ENCODE measurements around the gene COL28A1.

The COL28A1 gene

GRCh38 chr7:7351156-7351555 is 184.5 kb downstream of the COL28A1 start:
- in situ Hi-C loops (cut with MboI; ENCODE audit: low sequenced_read_pairs), result no loop called here

- in situ Hi-C loops (cut with MboI; ENCODE audit: low sequenced_read_pairs), result no loop called here
Measured at GRCh38 chr7:7349156-7349555, 186.5 kb downstream of the COL28A1 start.

GRCh38 chr7:7347045-7347444 is 188.6 kb downstream of the COL28A1 start:
- in situ Hi-C loops (cut with MboI; ENCODE audit: low sequenced_read_pairs), result no loop called here

DNA sequence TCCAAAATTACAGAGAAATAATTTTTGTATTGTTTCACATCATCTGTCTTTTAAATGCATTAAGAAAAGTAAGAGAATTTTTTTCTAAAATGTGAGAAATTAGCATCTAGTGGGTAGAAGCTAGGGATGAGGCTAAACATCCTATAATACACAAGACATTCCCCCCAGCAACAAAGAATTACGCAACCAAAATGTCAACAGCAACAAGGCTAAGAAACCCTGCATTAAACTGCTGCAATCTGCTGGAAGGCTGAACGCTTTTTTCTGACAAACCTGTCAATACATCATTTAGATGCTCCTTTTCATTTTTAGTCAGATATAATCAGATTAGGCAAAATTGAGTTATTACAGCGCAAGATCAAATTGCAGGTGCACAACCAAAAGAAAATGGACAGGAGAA is 191.1 kb downstream of the COL28A1 start:
- in situ Hi-C loops (cut with MboI; ENCODE audit: low sequenced_read_pairs), result no loop called here

DNA sequence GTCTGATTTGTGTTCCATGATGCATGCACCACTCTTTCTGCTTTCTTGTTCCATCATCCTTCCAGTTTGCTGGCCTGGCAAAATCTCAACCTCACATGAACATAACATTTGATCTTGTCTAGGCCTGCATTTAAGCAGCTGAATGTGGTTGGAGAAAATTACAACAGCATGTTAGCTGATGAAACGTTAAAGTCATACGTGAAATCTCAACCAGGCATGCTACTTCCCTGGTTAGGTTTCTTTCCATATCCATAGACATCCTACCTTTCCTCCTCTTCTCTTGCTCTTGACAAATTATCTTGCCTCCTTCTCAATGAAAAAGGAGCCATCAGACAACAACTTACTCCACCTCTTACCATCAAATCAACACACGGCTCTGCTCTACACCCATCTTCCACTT is 199.8 kb downstream of the COL28A1 start:
- in situ Hi-C loops (cut with MboI; ENCODE audit: low sequenced_read_pairs), result no loop called here

DNA sequence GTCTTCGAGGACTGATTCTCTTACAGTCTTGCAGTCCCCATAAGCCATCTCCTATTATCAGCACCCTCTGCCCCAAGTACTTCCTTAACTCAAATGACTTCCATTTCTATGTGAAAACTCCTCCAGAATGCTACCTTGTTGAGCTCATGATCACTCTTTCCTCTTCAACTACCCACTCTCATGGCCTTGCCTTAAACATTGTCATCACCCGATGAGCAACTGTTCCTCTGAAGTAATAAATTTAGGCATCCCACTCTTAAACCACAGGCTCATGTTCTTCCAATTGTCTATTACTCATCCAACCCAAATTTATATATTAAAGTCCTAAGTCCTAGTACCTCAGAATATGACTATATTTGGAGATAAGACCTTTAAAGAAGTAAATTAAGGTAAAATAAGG is 200.5 kb downstream of the COL28A1 start:
- in situ Hi-C loops (cut with MboI; ENCODE audit: low sequenced_read_pairs), result no loop called here

DNA sequence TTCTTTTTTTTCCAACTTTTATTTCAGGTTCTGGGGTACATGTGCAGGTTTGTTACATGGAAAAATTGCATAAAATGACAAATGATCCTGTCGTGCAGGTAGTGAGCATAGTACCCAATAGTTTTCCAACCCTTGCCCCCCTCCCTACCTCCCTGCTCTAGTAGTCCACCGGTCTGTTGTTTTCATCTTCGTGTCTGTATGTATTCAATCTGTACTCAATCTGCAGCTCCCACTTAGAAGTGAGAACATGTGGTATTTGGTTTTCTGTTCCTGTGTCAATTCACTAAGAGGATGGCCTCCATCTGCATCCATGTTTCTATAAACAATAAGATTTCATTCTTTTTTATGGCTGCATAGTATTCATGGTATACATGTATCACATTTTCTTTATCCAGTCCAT is 202.1 kb downstream of the COL28A1 start:
- in situ Hi-C loops (cut with MboI; ENCODE audit: low sequenced_read_pairs), result no loop called here

GRCh38 chr7:7331523-7331922 is 204.2 kb downstream of the COL28A1 start:
- in situ Hi-C loops (cut with MboI; ENCODE audit: low sequenced_read_pairs), result no loop called here

DNA sequence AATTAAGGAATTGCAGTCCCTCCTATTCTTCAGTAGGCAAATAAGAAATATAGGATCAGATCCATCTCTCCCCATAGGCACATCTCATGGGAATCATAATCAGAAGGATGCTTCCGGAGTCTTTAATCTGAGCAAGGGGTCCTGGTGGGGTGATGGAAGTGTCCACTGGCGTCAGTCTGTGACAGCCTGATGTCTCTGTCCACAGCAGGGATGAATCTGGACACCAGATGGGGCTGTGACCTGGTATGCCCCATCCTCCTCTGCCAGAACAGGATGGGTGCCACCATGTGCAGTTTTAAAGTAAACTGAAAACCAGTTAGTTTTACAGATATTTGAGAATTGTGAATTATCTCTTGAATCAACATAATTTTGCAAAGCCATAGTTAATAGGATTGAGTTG is 204.7 kb downstream of the COL28A1 start:
- in situ Hi-C loops (cut with MboI; ENCODE audit: low sequenced_read_pairs), result no loop called here

DNA sequence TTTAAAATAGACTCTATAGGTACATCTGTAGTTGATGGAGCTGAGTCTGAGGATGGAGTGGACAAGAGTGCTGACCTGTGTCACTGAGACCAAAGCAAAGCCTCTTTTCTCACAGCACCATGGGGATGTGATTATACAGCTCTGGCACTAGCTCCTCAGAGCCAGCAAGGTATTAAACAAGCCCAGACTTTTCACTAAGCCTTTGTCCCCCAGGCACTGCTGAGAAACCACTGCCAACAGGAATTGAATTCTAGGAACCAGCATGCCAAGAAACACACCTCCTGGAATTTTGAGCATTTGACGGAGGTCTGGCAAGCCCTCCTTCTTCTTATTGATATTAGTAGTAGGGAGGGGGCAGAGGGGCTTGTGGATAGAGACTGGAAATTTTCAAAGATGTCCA is 206.3 kb downstream of the COL28A1 start:
- in situ Hi-C loops (cut with MboI; ENCODE audit: low sequenced_read_pairs), result no loop called here

DNA sequence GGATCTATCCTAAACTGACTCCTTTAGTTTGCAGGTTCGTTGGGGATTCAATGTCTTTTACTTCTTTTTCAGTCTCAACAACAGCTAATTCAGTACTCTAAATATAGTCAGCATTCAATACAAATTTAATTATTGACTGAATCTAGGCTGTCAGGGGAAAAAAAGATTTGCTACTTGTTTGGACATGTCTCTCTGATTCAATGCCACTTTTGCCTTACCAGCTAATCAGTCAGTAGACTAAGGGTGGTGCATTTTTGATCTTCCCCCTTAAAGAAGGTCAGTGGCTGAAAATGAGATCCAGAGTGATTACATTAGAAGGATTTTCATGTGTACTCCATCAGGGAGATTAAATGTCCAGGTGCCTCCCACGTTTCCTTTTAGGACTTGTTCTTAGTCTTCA is 208.2 kb downstream of the COL28A1 start:
- in situ Hi-C loops (cut with MboI; ENCODE audit: low sequenced_read_pairs), result no loop called here

DNA sequence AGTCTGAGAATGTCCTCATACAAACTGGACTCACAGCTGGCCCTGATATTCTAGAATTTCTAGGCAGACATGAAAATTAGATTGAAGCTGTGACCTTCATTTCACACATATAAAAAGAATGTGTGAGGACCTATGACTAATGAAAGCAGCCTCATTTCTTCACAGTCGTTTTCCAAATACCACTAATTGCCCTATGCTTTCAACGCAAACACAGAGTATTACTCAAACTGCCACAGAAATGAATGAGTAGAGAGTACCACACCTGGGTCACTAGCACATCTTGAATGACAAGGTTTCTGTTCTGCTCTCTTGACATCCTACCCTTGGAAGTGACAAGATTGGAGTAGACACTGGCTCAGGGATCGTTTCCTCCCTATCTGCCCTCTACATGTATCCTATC is 211.0 kb downstream of the COL28A1 start:
- in situ Hi-C loops (cut with MboI; ENCODE audit: low sequenced_read_pairs), result no loop called here

GRCh38 chr7:7323921-7324320 is 211.8 kb downstream of the COL28A1 start:
- in situ Hi-C loops (cut with MboI; ENCODE audit: low sequenced_read_pairs), result no loop called here

GRCh38 chr7:7323352-7323751 is 212.3 kb downstream of the COL28A1 start:
- in situ Hi-C loops (cut with MboI; ENCODE audit: low sequenced_read_pairs), result no loop called here

DNA sequence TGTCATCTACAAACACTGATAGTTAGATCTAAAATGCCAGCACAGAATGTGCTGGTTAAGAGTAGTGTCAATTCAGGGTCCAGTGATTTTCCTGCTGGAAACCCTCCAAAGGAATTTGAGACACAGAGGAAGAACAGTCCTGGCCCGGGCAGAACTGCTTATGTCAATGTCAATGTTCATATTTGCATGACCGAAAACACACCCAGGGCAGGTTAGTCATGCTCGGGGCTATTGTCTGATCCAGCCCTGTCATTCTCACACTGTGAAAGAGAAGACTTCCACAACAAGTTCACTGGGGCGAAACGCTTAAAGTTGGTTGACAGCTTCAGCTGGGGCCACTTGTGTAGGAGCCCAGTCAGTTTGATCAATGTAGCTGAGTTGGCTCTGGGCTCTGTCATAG is 214.0 kb downstream of the COL28A1 start:
- in situ Hi-C loops (cut with MboI; ENCODE audit: low sequenced_read_pairs), result no loop called here

- in situ Hi-C loops (cut with MboI; ENCODE audit: low sequenced_read_pairs), result no loop called here
Measured at GRCh38 chr7:7318601-7319000, 217.1 kb downstream of the COL28A1 start.

- in situ Hi-C loops (cut with MboI; ENCODE audit: low sequenced_read_pairs), result no loop called here
Measured at GRCh38 chr7:7317850-7318249, 217.8 kb downstream of the COL28A1 start.

GRCh38 chr7:7315851-7316250 is 219.8 kb downstream of the COL28A1 start:
- in situ Hi-C loops (cut with MboI; ENCODE audit: low sequenced_read_pairs), result no loop called here

- in situ Hi-C loops (cut with MboI; ENCODE audit: low sequenced_read_pairs), result no loop called here
Measured at GRCh38 chr7:7312323-7312722, 223.3 kb downstream of the COL28A1 start.

DNA sequence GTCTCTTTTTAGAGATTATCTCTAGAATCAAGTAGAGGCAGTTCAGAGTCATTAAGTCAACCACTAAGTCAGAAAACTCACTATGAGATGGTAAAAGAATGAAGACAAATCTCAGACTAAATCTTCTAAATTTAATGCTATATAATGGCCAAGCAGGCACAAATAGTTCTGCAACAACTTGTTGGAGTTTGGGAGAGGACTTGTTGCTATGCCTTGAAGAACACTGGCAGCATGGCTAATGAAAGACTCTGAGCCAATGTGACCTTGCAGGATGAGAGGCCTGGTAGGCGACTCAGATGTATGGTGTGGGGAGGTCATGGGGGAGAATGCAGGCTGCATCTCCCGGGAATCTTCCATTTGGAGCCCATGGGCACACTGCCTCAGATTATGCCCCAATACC is 224.7 kb downstream of the COL28A1 start:
- in situ Hi-C loops (cut with MboI; ENCODE audit: low sequenced_read_pairs), result no loop called here

GRCh38 chr7:7309203-7309602 is 226.5 kb downstream of the COL28A1 start:
- in situ Hi-C loops (cut with MboI; ENCODE audit: low sequenced_read_pairs), result no loop called here

Measured in HL-60/S4 treated with retinoic acid at 250 ng/mL for 4 days and 3 days (cell line).